Activated CD4-positive, alpha-beta T cell treated with anti-CD3 and anti-CD28 coated beads for 4 hours (primary cell): Measurements from ENCODE around the gene UGP2.
"Not testable (repeated sequence)": the region's sequence is repeated elsewhere in the genome, so short reads cannot be mapped to it uniquely, and the experiment has no call there.

ENCODE experiments used
- DNase-seq, 2 donors: peaks; one replicate each; pipeline ENCODE4 v3.0.0-alpha.2; 2020

Gene UGP2

DNA sequence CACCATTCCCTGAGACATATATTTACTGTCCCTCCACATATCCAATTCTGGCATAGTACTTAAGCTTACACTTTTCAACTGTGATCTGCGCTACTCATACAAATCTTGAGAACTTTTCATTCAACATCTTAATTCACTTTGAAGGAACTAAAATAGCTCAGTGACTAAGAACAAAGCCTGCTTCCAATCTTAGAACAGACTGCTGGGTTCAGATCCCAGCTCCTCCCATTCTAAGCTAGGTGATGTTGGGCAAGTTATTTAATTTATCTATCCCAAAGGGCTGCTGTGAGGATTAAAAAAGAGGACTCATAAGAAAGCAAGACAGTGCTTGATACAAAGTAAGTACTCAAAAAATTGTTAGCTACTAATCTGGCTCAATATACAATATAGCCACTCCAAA lies 57.9 kb downstream of the UGP2 start:
- no peak for DNase-seq

DNA sequence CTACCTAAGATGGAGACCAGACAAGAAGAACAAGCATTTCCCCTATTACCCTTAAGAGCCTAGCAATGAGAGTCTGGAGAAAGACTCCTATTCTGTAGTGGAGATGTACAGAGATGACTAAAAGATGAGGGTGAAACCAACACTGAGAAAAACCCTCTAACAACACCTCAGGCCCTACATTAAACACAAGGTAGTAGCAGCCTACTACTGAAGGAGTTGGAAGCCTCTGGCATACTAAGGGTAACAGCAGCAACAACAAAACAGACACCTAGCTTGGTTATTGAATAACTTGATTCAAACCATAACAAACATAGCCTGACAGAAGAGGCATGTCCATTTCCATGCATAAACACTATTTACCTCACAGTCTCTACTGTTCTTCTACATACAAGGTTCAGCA lies 60.5 kb downstream of the UGP2 start:
- DNase-seq = no peak

DNA sequence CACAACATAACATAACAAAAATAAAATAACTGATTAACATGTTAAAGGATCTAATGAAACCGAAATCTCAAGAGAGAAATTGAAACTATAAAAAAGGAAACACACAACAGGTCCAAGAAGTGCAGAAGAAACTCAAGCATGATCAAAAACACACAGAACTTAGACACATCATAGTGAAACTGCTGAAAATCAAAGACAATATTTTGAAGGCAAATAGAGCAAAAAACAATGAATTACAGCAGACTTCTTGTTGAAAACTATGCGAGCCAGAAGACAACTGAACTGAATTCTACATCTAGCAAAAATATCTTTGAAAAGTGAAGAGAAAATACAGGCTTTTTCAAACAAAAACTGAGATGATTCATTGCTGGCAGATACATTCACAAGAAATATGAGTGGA lies 61.3 kb downstream of the UGP2 start:
- DNase-seq = no peak

DNA sequence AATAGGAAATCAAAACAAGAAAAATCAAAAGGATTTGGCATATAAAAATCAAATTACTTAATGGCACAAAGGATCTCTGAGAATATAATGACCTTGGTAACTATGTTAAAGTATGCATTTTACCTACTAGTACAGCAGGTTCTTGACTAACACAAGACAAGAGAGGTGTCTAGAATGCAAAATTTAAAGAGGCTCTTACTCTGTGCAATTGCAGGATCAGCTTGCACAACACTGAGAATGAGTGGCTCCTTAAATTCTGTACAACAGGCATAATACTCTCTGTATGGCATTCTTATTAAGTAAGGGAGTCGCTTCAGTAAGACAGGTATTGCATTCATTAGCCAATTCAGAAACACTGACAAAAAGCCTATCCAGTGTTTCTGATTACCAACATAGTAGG lies 72.6 kb downstream of the UGP2 start:
- no peak for DNase-seq

DNA sequence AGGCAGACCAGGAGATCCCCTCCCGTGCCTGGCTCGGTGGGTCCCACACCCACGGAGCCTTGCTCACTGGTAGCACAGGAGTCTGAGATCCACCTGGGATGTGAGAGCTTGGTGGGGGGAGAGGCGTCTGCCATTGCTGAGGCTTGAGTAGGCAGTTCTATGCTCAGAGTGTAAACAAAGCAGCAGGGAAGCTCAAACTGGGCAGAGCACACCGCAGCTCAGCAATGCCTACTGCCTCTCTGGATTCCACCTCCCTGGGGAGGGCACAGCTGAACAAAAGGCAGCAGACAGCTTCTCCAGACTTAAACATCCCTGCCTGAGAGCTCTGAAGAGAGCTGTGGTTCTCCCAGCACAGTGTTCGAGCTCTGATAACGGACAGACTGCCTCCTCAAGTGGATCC lies 85.1 kb downstream of the UGP2 start:
- no peak for DNase-seq

DNA sequence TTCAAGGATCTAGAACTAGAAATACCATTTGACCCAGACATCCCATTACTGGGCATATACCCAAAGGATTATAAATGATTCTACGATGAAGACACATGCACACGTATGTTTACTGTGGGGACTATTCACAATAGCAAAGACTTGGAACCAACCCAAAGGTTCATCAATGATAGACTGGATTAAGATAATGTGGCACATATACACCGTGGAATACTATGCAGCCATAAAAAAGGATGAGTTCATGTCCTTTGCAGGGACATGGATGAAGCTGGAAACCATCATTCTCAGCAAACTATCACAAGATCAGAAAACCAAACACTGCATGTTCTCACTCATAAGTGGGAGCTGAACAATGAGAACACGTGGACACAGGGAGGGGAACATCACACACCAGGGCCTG lies 90.4 kb downstream of the UGP2 start:
- DNase-seq = not testable (repeated sequence)
